Activated T-cell treated with anti-CD3 and anti-CD28 coated beads for 24 hours (primary cell): Measurements from ENCODE around the gene SERPINB10.
"Not testable (repeated sequence)": the region's sequence is repeated elsewhere in the genome, so short reads cannot be mapped to it uniquely, and the experiment has no call there.

Experiments
- DNase-seq: peaks from one replicate; pipeline ENCODE4 v3.0.0-alpha.2; 2020; ENCODE audit warnings: low read depth

SERPINB10 gene

DNA sequence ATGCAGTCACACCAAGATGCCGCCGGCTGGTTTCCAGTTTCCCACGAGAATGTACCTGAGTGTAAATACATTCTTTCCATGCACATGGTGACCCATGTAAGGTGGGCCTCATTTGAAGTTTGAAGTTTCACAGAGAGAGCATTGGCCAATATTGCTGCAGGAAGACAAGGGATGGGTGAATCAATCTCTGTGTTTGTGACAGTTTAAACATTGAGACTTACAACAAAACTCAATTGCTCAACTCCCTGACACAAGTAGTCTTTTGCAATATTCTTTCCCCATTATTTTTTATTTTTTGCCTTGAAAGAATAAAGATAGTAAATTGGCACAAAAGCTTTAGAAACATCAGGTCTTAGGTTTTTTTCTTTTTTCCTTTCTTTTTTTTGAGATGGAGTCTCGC, 15.2 kb upstream of the SERPINB10 start:
- no peak for DNase-seq

DNA sequence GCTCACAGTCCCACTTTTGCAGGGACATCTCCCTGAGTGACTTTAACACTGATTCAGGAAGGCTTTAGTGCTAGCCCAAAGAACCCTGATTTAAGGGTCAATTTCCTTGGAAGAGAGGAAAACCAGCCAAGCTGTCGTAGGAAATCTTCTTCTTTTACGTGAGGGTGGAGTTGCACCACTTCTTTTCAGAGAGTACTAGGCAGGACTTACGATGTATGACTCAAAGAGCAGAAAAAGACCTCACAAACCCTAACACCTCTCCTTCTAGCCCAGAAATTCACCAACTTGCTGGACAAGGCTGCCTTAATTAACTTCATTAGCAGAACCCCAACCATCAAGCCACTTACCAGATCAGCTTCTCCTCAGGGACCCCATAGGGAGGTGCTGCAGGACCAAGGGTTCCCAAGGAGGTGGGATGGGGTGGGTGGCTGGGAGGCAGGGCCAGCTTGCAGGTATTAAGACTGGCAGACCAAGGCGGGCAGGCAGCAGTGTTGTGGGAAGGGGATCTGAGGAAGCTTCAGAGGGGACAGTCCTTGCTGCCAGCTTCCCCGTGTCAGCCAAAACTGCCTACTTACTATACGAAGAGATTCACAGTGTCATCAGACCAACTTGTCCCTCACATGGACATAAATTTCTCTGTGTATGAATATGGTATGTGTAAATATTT, 13.5 kb upstream of the SERPINB10 start:
- DNase-seq, result no peak

DNA sequence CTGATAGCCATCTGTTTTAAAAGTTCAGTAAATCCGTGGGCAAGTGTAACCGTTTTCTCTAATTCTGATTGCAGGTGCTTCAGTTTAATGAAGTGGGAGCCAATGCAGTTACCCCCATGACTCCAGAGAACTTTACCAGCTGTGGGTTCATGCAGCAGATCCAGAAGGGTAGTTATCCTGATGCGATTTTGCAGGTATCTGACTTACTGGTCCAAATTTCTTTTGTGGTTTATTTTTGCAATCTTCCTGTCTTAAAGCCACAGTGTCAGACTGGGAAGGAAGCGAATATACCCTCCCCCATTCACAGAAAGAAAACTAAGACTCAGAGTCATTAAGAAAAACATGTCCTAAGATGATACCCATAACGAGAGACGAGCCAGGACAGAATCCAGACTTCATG, 12.6 kb upstream of the SERPINB10 start:
- no peak for DNase-seq

DNA sequence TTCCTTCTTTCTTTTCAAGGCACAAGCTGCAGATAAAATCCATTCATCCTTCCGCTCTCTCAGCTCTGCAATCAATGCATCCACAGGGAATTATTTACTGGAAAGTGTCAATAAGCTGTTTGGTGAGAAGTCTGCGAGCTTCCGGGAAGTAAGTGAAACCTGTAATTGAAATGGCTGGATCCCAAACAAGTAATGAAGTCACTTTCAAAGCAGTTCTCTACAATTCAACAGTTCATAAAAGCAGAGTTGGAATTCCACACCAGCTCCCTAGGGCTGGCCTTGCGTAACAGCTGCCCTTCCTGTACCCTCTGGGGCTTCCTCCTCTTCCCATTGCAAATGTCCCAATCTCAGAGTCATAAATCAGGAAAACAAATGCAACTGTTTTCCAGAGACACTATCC, 10.7 kb upstream of the SERPINB10 start:
- no peak for DNase-seq

DNA sequence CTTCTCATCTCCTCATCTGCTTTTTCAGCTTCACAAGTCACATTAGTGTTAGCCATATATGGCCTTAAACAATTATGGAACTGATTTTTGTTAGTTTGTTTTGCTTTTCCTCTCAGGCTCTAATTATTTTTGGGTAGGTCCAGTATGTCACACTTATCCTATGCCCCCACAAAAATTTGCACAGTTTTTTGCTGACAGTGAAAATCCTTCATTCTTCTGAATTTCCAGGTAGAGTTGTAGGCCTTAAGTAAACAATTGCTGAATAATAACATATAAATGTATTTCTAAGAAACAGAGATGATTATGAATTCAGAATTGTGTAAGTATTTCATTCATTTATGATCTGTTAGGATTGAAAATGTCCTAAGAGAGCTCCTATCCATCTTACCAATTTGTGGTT, 8.6 kb upstream of the SERPINB10 start:
- DNase-seq, result no peak

DNA sequence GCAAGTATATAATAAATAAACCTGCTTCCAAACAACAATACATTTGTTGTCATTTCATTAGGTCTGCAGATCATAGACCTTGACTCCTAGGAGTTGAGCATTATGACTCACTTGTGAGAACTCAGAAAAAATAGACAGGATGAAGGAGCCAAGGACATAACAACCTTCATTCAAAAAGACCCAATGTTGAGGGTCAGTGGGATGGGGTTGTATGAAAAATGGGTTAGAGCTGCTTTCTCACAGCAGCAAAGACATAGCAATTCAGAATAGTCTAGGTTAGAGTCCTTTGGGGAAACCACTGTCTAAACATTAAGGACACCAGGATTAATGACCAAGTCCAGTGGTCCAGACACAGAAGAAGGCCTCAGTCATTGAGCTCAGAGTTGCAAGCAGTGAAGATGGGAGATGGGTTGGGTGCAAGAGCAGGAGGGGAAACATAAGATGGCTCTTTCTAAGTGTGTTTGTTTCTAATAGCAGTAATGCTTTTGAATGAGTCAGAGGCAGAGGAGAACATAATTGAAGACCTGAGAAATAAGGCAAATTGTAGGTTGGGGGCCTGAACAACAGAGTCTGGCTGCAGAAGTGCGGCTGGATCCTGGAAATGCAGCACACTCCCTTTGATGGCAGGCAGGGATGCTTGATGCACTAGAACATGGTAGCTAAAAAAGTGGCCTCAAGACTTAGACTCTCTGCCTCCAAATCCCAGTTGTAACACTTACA, 3.7 kb upstream of the SERPINB10 start:
- DNase-seq, result no peak

DNA sequence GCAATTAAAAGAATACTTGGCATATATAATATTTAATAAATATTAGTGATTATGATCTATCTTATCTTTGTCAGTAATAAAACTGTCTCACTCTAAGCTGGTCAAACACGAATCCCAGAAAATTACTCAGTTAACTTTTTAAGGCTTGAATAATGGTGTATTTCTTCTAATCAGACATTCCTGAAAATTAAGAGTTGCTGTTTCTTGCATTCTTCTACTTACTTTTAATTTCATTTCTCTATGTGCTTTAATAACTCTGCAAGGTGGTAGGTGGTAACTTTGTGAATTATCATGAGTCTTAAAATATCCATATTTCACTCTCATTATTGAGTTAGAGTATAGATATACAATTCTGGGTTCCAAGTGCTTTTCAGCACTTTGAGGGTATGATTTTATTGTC, 3.1 kb upstream of the SERPINB10 start:
- DNase-seq, result no peak

DNA sequence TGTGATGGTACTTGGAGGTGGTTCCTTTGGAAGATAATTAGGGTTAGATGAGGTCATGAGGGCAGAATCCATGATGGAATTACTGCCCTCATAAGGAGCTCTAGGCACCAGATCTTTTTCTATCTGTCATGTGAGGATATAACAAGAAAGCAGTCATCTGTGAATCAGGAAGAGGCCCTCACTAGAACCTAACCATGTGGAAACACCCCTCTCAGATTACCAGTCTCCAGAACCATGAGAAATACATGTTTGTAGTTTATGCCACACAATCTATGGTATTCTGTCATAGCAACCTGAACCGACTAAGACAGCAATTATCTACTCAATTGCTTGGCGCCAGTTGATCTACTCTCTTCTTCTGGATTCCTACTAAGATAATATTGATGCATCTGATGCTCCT, 2.4 kb upstream of the SERPINB10 start:
- no peak for DNase-seq

DNA sequence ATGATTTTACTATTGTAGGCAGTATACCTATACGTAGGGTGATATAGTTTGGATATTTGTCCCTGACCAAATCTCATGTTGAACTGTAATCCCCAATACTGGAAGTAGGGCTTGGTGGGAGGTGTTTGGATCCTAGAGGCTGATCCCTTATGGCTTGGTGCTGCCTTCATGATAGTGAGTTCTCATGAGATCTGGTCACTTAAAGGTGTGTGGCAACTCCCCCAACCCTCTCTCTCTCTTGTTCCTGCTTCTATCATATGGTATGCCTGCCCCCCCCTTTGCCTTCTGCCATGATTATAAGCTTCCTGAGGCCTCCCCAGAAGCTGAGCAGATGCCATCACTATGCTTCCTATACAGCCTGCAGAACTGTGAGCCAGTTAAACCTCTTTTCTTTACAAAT, 1.7 kb upstream of the SERPINB10 start:
- no peak for DNase-seq

DNA sequence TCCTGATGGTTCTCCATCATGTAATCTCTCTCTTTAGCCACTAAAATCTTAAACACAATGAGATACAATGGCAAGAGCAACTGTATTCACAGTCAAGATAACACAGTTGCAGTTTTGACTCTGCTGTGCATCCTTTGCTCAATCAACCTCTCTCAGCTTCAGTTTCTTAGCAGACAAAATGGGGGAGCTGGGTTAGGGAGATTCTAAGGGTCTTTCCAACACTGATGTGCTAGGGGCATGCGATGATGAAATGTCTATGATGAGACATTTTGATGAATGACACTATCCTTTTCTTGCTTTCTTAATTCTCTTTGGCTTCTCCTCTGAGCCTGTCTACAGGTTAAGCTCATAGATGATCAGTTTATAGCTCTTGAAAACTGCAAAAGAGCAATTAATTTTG, 1.1 kb downstream of the SERPINB10 start:
- DNase-seq, result no peak

DNA sequence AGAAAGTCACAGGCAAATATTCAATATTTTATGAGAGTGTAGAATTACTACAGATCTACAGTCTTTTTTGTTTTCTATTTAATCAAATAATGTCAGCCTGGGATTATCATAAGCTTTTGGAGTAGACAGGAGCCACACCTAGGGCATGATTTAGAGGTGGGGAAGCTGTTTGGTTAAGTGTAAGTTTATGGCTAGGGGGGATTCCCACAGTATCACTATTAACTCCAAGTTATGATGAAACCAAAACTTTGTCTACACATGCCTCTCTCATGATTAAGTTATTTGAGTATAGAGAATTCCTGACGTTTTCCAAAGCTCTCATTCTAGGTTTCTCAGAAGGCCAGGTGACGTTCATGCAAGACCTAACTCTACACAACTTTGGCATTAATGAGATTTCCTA, 2.1 kb downstream of the SERPINB10 start:
- no peak for DNase-seq

DNA sequence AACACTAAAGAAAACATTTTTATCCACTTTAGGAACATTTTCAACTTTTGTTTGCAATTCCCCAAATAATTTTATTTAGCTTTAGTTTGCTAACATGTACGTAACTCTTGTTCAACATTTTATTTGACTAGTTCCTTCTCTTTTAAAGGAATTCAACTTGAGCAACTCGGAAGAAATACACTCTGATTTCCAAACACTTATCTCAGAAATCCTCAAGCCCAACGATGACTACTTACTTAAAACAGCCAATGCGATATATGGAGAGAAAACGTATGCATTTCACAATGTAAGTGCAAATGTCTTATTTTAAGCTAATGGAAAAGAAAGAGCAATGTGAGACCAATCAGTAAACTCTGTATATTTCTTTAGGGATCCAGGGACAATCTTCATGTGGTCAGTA, 10.1 kb downstream of the SERPINB10 start:
- DNase-seq, result no peak

DNA sequence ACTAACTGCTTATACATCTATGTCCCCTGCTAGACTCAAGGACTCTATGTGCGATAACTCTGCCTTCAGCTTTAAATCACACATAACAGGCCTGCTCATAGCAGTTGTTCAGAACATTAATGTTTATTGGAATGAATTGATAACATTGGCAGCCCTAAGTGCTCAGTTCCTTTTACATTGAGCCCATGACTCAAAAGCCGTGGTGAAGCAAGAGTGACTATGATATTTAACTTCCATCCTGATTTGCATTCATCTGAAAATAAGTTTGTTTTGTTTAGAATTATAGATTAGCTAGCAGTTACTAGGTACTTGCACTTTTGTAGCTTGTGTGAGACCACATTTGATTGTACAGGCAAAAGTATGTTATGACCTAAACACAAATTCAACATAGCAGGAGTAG, 14.3 kb downstream of the SERPINB10 start:
- DNase-seq, result no peak

DNA sequence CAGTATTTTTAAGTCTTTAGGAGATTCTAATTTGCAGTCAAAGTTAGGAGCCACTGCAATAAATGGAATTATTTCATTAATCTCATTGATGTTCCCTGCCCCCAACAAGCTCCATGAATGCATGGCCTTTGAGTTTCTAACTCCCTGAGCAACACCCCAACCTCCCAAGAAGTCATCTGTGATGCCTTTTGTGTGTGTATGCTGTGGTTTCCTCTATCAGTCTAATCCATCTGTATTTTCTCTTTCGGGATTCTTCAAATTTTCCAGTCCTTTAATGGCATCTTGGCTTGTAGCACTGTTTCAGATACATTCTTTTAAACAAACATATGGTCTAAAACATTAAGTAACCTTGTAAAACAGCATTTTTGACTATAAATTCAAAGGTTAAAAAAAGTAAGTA, 16.8 kb downstream of the SERPINB10 start:
- no peak for DNase-seq

DNA sequence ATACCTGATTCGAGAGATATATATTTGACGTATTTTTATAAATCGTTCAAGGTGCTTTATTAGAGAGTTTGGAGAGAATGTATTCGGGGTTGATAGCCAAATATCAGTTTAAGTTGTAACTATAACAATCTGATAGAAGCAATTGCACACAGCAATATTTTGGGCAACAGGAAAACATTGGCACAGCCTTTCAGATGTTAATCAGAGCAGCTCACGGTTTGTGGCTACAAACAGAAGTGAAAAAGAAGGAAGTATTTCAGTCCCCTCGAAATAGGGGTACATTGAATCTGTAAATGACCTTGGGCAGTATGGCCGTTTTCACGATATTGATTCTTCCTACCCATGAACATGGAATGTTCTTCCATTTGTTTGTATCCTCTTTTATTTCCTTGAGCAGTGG, 20.6 kb downstream of the SERPINB10 start:
- no peak for DNase-seq

DNA sequence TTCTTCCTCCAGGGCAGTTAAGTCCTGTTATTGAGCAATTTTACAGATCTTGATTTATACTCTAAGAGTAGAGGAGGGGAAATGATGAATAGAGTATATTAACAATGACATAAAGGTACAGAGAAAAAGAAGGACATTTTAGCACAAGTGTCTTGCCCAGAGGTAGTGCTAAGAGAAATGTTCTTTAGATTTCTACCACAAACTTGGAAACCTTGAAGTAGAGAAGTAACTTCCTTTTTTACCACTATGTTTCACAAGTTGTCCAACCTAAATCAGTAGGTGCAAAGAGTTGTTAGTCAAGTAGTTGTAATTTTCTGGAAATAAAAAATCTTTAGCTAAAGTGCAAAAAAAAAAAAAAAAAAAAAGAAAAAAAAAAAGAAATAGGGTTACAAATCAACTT, 21.6 kb downstream of the SERPINB10 start:
- DNase-seq, result not testable (repeated sequence)

DNA sequence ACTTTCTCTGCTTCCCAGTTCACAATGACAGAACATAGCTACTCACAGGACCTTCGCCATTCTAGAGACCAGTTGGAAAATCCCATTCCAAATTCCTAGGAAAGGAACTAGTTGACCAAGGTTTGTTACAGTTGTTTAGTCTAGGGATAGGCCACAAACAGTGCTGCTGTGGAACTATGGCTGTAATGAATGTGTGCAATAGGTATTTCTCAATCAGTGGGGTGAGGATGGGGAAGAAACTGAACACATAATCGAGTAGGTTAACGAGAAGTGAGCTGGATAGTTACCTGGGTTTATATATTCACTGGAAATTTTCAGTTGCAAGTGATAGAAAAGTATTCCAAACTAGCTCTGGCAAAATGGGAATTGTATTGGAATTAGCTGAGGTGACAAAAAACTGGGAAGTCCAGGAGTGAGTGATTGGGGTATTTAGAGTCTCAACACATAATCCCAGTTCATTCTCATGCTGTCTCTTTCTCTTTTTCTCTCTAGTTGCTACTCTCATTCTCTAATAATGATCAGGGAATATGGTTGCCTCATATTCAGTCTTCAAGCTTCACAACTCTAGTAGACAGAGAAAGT, 23.1 kb downstream of the SERPINB10 start:
- no peak for DNase-seq

DNA sequence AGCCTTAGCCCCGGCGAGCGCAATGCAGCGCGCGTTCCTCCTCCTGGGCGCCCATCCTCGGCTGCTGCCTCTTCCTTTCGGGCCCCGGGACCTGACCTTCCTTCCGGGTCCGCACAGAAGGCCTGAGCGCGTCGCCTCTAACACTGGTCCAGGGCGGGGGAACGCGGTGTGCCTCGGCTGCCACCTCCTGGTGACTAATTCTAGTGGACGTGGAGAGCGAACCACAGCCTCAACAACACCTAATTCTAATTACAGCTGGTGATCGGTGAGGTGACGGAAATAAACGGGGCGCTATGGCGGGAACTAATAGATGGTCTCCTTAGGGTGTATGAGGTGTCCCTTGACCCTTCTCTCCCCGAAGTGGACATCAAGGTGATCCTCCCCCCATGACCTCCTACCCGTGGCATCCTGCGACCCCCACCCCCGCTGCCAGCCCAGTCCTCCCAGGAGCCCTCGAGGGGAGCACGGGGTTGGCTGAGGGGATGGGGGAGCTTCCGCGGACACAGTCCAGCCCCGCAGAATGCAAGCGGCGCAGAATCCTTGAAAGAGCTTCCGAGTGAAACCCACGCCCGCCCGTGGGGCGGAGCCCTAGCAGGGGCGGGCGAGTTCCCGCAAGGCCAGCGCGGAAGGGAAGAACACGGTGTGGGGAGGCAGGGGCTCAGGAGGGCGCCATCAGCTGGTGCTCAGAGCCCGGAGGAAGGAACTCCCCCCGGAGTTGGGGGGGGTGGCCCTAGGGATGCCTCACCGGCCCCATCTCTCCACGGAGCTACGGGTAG, 28.6 kb downstream of the SERPINB10 start:
- peak; percentile 29 for DNase-seq

DNA sequence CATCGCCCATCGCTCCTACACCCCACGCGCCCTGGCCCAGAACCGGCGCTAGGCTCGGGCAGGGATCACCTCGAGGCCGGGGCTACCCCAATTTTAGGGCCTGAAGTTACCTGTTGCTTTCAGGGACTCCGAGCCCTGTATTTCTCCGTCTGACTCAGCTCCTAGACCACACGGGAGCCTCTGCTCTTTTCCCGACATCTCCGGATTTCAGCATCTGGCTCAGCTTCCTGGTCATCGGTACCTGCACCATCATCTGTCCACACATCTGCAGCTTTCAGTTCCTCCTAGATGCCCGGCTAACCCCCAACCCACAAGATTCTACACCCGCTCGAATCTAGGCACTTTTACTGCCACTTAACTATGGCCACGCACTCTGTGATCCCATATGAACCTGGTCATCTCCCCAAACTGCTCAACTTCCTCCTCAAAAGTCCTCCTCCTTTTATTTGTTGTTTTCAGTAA, 29.2 kb downstream of the SERPINB10 start:
- DNase-seq, result no peak

DNA sequence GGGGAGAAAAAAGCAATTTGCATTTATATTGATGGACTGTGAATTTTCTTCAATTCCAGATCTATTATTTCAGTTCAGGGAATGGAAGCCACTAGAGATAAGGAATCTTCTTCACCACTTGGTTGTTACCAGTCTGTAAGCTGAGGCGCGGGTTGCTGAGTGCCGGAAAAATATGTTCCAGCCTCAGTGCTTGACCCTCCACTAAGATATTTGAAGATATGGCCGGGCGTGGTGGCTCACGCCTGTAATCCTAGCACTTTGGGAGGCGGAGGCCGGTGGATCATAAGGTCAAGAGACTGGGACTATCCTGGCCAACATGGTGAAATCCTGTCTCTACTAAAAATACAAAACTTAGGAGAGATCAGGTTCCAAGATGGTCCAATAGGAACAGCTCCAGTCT, 32.2 kb downstream of the SERPINB10 start:
- no peak for DNase-seq

DNA sequence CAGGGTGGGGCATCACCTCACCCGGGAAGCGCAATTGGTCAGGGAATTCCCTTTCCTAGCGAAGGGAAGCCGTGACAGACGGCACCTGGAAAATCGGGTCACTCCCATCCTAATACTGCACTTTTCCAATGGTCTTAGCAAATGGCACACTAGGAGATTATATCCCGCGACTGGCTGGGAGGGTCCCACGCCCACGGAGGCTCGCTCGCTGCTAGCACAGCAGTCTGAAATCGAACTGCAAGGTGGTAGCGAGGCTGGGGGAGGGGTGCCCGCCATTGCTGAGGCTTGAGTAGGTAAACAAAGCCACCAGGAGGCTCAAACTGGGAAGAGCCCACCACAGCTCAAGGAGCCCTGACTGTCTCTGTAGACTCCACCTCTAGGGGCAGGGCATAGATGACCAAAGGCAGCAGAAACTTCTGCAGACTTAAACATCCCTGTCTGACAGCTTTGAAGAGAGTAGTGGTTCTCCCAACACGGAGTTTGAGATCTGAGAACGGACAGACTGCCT, 32.8 kb downstream of the SERPINB10 start:
- not testable (repeated sequence) for DNase-seq

DNA sequence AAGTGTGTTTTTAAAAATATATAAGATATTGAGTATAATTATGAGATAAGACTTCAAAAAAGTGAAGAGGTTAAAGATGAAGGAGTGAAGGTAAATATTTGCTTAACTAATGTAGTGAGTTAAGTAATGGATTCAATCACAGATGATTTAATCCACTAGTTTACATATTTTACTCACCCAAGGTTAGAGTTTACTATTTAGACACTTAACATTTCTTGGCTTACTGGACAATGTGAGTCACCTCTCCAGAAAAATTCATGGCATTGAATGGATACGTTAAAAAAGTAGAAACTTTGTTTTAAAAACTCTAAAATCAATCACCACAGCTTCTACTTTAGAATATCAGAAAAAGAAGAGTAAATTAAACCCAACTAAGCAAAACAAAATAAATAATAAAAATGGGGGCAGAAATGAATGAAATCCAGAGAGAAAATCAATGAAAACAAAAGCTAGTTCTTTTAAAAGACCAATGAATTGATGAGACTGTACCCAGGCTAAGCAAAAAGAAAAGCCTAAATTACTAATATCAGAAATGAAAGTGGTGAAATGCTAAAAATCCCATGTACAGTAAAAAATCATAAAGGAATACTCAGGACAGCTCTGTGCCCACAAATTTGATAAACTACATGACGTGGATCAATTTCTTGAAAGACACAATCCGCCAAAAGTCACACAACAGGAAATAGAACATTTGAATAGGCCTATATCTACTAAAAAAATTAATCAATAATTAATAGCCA, 39.5 kb downstream of the SERPINB10 start:
- no peak for DNase-seq
